Lower leg skin (tissue), 4 donors: ENCODE data around the gene RAD51B. TPM values are rescaled to one million over a fixed set of nuclear protein-coding genes. Genes with fewer than 3 reads are reported as not detected.

ENCODE experiments used
- DNase-seq, 2 donors: peaks; one replicate each; pipeline ENCODE4 v3.0.0-alpha.2; 2019; ENCODE audit warnings: low spot score in 2 of 2
- H3K4me3 ChIP-seq: fragments of 200-600 bp; sonication (generic); 2 replicates; pipeline ENCODE4 v1.5.1; 2017; ENCODE audit warnings: mild to moderate bottlenecking, low read depth; ENCODE audit not compliant: poor library complexity, severe bottlenecking
- CTCF ChIP-seq, 3 donors: fragments of 450-650 bp; IDR thresholded peaks; one replicate each; pipeline ENCODE4 v1.5.1; 2016; ENCODE audit warnings: antibody characterized with exemption in 3 of 3, mild to moderate bottlenecking in 3 of 3, moderate library complexity in 2 of 3
- POLR2A ChIP-seq, 2 donors: fragments of 450-650 bp; IDR thresholded peaks; one replicate each; pipeline ENCODE4 v1.6.1; 2016 to 2017; ENCODE audit warnings: antibody characterized with exemption in 2 of 2, mild to moderate bottlenecking in 1 of 2, moderate library complexity in 1 of 2
- WGBS, 2 donors: methylation state at CpG; one replicate each; pipeline ENCODE4 v1.1.5; 2018; 5-methylcytosine and 5-hydroxymethylcytosine counted together
- intact Hi-C: fragments of 100-400 bp; cut with DNase I; formaldehyde crosslinking; loops from one replicate; pipeline ENCODE4 v1.15.0; 2023; ENCODE audit warnings: low total_unique reads
- total RNA-seq, 4 donors: library from RNA; depleted of rRNA; stranded (reverse); fragments of >200 nt; gene quantifications; one replicate each; pipeline ENCODE4 v1.1.0, GENCODE V29; 2016

Gene RAD51B
- total RNA-seq, 4 donors from 2014 or later: 6.1 to 27.2 (median 13.6) TPM

- TF ChIP-seq CTCF (IDR thresholded peaks at IDR 0.05) (no peak), POLR2A (IDR thresholded peaks at IDR 0.05) (no peak)
- 65 to 85% methylated on average over 1 of the region's 1 CpG for WGBS, 2 donors
- H3K4me3 ChIP-seq: no peak overlapping the region
- intact Hi-C loops: no loop called here
- no peak for DNase-seq
These were observed 375.5 kb downstream of the RAD51B start for GRCh38 chr14:68195126-68195525.

GRCh38 chr14:68198713-68199495 lies 379.3 kb downstream of the RAD51B start:
- 42 to 49% methylated on average over 3 of the region's 3 CpGs for WGBS, 2 donors
- intact Hi-C loops: no loop called here
- H3K4me3 ChIP-seq: no peak overlapping the region
- no peak for DNase-seq
- TF ChIP-seq CTCF (IDR thresholded peaks at IDR 0.05) (no peak), POLR2A (IDR thresholded peaks at IDR 0.05) (no peak)

DNA sequence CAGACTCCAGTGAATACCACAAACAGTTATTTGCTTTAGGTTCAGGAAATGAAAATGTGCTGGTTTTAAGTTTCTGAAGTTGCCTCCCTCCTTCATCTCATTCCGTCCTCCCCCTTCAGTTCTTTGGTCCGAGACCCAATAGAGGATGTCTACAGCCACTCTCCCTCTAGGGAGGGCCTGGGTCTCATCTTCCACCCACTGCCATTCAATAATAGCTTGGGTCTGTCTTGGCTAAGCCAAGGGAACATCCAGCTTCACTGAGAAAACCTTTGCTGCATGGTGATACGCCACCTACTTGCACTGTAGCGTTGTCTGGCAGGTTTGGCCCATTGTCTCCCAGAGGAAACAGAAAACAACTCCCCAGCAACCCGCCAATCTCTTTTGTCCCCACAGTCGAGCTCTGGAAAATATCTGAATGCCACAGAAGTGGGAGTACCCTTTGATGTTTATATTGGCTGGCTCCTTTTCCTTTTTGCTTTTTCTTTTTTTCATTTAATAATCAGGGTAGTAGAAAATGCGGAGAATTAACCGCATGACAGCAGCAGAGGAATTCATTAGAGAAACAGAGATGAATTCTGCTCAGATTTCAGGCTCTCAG lies 380.1 kb downstream of the RAD51B start:
- intact Hi-C loops: no loop called here
- DNase-seq: peak in 1 of 2 donors; percentile 85
- WGBS, 2 donors: 58 to 68% methylated on average over 8 of the region's 8 CpGs
- no peak overlapping the region for H3K4me3 ChIP-seq
- TF ChIP-seq POLR2A (IDR thresholded peaks at IDR 0.05) (no peak), CTCF (IDR thresholded peaks at IDR 0.05) (no peak)

GRCh38 chr14:68203871-68204270 lies 384.3 kb downstream of the RAD51B start:
- TF ChIP-seq POLR2A (IDR thresholded peaks at IDR 0.05): no peak
- TF ChIP-seq CTCF (IDR thresholded peaks at IDR 0.05): no peak
- no peak overlapping the region for H3K4me3 ChIP-seq
- DNase-seq: no peak
- intact Hi-C loops: no loop called here

DNA sequence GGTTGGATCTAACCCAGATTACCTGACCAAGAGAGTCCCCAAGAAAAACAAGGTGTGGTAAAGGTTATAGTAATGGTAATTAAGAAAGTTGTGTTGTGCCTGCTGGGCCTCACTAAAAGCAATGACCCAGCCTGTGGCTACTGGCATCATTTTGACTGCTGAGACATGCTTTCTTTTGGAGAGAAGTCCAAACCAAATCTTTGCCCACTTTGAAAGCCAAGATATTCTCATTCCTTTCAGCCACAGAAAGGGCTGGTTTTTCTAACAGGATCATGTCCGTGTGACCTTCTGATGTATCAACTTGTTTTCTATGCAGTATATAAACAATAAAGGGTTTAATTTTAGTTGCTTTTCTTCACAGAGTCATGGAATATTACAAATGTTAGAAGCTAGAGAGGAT lies 388.6 kb downstream of the RAD51B start:
- no peak for DNase-seq
- 45 to 53% methylated on average over 1 of the region's 1 CpG for WGBS, 2 donors
- intact Hi-C loops: no loop called here
- no peak for TF ChIP-seq CTCF (IDR thresholded peaks at IDR 0.05)
- no peak for TF ChIP-seq POLR2A (IDR thresholded peaks at IDR 0.05)
- no peak overlapping the region for H3K4me3 ChIP-seq
